ENCODE measurements around the gene TMEM161A.

DNA sequence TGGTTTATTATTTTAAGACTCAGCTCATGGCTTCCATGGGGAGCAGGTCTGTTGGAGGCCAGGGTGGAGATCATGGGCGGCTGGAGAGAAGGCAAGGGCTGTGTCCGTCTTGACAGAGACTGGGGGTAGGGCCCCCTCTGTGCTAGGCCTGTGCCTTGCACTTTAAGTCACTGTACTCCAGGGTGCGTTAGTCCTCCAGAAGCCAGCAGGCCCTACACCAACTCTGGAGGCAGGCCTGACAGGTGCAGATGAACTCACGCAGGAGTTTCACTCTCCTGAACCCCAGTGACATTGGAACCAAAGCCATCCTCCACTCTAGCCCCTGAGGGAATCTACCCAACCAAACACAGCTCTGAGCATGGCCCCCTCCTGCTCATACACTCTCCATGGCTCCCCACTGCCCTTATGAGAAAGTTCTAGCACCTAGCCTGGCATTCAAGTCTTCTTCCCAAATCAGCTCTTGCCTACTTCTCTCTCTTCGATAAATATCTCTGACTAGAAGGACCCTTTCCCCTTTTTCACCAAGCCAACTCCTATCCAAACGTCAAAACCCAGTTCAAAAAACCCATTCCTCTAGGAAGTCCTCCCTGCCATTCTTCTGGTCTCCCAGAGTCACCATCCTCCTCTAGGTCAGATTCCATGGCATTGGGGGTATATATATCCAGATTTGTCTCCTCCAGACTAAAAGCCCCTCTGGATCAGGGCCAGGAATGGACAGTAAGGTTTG, 16.7 kb upstream of the TMEM161A start:
- TF ChIP-seq, protein P1, sequence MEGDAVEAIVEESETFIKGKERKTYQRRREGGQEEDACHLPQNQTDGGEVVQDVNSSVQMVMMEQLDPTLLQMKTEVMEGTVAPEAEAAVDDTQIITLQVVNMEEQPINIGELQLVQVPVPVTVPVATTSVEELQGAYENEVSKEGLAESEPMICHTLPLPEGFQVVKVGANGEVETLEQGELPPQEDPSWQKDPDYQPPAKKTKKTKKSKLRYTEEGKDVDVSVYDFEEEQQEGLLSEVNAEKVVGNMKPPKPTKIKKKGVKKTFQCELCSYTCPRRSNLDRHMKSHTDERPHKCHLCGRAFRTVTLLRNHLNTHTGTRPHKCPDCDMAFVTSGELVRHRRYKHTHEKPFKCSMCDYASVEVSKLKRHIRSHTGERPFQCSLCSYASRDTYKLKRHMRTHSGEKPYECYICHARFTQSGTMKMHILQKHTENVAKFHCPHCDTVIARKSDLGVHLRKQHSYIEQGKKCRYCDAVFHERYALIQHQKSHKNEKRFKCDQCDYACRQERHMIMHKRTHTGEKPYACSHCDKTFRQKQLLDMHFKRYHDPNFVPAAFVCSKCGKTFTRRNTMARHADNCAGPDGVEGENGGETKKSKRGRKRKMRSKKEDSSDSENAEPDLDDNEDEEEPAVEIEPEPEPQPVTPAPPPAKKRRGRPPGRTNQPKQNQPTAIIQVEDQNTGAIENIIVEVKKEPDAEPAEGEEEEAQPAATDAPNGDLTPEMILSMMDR (IDR thresholded peaks at IDR 0.05): no peak
- TF ChIP-seq POLR2A (IDR thresholded peaks at IDR 0.05): no peak
